HG03095 (cell line): ENCODE results near the gene FHIT.

Experiments
- ATAC-seq: cut with Tn5 transposase; IDR thresholded peaks from one replicate; pipeline ENCODE4 v1.9.1; 2021; ENCODE audit warnings: moderate library complexity; ENCODE audit not compliant: unreplicated experiment

The FHIT gene

GRCh38 chr3:60388731-60389130, 862.5 kb downstream of the FHIT start:
- ATAC-seq, result no peak

GRCh38 chr3:60386306-60386705, 864.9 kb downstream of the FHIT start:
- ATAC-seq, result no peak

- ATAC-seq, result no peak
Observed at GRCh38 chr3:60384341-60384740, 866.9 kb downstream of the FHIT start.

- ATAC-seq, result no peak
Observed at GRCh38 chr3:60383345-60383744, 867.9 kb downstream of the FHIT start.

- ATAC-seq, result no peak
Observed at GRCh38 chr3:60366486-60366885, 884.8 kb downstream of the FHIT start.

- no peak for ATAC-seq
Observed at GRCh38 chr3:60365360-60365759, 885.9 kb downstream of the FHIT start.

GRCh38 chr3:60364475-60364874, 886.8 kb downstream of the FHIT start:
- ATAC-seq, result no peak

GRCh38 chr3:60363817-60364216, 887.4 kb downstream of the FHIT start:
- ATAC-seq, result no peak

GRCh38 chr3:60355825-60356224, 895.4 kb downstream of the FHIT start:
- ATAC-seq, result no peak

GRCh38 chr3:60351481-60351880, 899.8 kb downstream of the FHIT start:
- no peak for ATAC-seq

- ATAC-seq, result no peak
Observed at GRCh38 chr3:60344340-60344739, 906.9 kb downstream of the FHIT start.

GRCh38 chr3:60343831-60344230, 907.4 kb downstream of the FHIT start:
- no peak for ATAC-seq

- ATAC-seq, result no peak
Observed at GRCh38 chr3:60339304-60339703, 911.9 kb downstream of the FHIT start.

- no peak for ATAC-seq
Observed at GRCh38 chr3:60337421-60337820, 913.8 kb downstream of the FHIT start.

- ATAC-seq, result no peak
Observed at GRCh38 chr3:60336061-60336460, 915.2 kb downstream of the FHIT start.

GRCh38 chr3:60333710-60334109, 917.5 kb downstream of the FHIT start:
- ATAC-seq, result no peak

- ATAC-seq, result no peak
Observed at GRCh38 chr3:60330107-60330506, 921.1 kb downstream of the FHIT start.

- ATAC-seq, result no peak
Observed at GRCh38 chr3:60325610-60326170, 925.6 kb downstream of the FHIT start.

GRCh38 chr3:60323651-60324050, 927.6 kb downstream of the FHIT start:
- no peak for ATAC-seq

- ATAC-seq, result no peak
Observed at GRCh38 chr3:60323180-60323579, 928.1 kb downstream of the FHIT start.

GRCh38 chr3:60322298-60322856, 928.9 kb downstream of the FHIT start:
- ATAC-seq, result no peak

- ATAC-seq, result no peak
Observed at GRCh38 chr3:60319179-60319858, 931.9 kb downstream of the FHIT start.
